NCI-H82 treated with DMSO at 0.1 percent for 48 hours (cell line): Measurements from ENCODE around the gene CACHD1.
"Not testable (repeated sequence)": the region's sequence is repeated elsewhere in the genome, so short reads cannot be mapped to it uniquely, and the experiment has no call there.

Experiments used
- DNase-seq: peaks from one replicate; lab custom pipeline; 2025; ENCODE audit not compliant: unreplicated experiment; lab: John Stamatoyannopoulos, UW

Gene CACHD1

DNA sequence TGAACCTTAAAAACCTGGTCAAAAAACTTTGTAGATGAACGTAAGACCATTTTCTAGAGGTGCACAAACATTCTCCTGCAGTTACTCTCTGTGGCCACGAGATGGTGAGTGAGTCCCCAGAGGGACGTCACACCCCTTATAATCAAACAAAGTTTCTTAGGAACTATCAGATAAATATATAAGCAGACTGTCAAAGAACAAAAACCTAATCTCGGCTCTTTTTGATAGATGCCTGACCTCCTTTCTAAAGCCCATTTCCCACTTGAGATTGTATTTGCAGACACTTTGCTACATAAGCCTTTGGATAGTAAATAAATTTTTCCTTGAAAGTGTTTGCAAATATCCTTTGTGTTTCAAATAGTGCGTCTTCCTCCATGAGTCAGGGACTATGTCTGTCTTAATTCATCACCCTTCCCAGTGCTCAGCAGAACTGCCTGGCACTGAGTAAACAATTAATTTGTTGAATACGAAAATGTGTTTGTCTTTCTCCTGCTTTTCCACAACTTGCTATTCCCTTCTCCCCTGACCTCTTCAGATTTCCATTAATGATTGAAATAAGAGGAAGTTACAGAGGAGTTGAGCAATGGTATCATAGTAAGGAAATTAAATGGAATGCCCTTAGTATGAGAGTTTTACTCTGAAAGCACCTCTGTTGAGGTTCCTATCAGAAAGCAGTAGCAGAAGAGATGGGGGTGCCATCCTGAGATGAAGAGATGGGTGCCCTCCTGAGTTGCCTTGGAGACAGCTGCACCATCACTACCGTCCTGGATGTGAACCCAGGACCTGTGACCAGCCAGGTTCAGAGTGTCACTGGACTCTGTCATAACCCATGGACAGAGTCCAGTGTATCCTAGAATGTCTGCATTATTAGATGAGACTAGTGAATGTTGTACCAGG, 217.1 kb downstream of the CACHD1 start:
- no peak for DNase-seq

GRCh38 chr1:64687725-64688327, 217.9 kb downstream of the CACHD1 start:
- no peak for DNase-seq

GRCh38 chr1:64691626-64692025, 221.7 kb downstream of the CACHD1 start:
- no peak for DNase-seq

DNA sequence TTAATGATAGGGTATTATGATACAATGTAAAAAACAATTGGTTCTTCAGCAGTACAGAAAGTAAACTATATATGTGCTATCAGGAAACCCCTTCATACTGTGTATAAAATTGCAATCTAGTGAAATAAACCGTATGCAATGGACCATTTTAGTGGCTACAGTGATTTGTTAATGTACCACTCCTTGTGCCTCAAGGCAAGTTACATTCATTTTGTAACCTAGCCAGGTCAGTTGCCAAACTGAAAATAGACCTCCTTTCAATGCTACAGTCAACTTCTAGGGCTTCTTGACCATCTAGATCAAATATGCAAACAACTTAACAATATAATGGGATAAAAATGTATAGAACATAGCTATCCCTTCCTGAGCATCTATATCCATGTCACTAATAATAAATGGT, 223.0 kb downstream of the CACHD1 start:
- no peak for DNase-seq

GRCh38 chr1:64693406-64693805, 223.5 kb downstream of the CACHD1 start:
- DNase-seq: no peak

GRCh38 chr1:64696879-64697278, 226.9 kb downstream of the CACHD1 start:
- DNase-seq: no peak

DNA sequence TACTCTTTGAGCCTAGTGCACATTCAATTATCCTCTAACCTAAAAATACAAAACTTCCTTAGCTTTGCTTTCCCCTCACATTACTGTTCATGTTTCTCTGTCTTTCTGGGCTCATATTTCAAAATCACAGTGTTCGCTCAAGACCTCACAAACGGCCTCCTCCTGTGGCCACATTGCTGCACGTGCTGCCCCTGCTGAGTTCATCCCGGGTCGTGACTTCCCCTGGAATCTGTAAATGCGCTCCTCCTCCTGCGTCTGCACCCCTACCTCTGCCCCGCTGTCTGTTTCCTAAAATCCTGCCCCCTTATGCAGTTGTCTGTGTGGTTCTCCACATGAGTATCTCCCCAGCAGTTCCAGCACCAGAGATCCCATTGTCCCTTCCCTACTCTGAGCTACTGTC, 229.4 kb downstream of the CACHD1 start:
- no peak for DNase-seq

DNA sequence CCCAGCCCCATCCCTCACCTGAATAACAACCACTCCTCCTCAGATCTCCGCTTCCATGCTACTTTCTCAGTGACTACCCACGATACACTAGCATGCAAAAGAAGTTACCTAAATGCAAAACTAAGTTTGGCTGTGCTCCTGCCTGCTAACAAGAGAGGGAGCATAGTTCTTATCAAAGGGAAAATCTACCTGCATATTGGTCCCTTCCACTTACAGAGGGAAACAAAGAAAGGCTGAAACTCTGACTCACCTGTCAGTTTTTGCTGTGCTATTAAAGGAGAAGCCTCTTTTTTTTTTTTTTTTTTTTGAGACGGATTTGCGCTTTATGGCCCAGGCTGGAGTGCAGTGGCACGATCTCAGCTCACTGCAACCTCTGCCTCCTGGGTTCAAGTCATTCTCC, 231.1 kb downstream of the CACHD1 start:
- DNase-seq: no peak

DNA sequence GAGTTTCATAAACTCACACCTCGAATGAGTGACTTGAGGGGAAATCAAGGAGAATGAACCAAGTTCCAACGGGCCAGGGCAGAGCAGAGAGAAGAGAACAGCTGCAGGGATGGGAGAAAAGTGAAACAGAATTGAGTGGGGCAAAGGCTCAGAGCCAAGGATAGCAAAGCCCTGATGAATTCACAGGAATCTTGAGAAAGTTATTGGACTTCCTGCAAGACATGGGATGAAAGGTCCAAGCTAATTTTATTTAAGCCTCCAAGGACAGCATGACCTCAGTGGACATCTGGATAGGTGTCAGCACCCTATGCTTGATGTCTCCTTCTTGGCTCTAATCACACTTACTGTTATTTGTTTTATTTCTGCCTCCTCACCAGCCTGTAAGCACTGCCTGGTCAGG, 232.0 kb downstream of the CACHD1 start:
- DNase-seq: no peak

- DNase-seq: not testable (repeated sequence)
These were observed 232.7 kb downstream of the CACHD1 start for GRCh38 chr1:64702670-64703069.

GRCh38 chr1:64703600-64703999, 233.7 kb downstream of the CACHD1 start:
- no peak for DNase-seq

DNA sequence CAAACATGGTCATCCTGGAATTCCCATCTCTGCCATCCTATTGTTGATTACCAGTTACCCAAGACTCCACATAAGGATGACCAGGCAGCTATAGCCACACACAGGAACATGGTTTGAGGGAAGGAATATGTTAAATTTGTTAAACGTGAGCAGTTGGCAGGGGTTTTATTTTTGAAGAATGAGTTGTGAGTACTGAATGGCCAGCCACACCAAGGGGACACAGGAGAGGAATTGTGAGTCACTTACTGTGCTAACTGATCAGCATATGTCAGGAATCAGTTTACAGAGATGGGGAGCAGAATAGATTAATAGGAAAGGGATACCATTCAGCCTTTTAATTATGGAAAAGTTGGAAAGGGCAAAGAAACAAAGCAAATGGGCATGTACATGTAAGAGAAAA, 235.7 kb downstream of the CACHD1 start:
- no peak for DNase-seq

GRCh38 chr1:64711266-64711665, 241.3 kb downstream of the CACHD1 start:
- DNase-seq: no peak

DNA sequence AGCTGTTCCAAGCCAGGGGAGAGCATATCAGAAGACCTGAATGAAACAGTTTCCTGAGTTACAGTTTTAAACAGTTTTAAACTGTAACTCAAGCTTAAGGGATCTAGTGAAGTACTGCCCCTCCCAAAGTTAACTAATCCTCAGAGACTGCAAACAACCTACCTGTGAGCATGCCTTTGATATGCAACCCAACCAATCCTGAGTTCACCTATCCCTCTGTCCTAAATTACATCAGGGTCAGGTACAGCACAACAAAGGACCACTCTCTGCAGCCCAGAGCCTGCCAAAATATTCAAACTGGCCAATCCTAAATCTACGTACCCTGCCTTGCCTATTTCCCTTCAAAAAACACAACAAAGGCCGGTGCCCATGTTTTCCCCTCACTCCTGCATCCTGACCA, 242.1 kb downstream of the CACHD1 start:
- DNase-seq: no peak

DNA sequence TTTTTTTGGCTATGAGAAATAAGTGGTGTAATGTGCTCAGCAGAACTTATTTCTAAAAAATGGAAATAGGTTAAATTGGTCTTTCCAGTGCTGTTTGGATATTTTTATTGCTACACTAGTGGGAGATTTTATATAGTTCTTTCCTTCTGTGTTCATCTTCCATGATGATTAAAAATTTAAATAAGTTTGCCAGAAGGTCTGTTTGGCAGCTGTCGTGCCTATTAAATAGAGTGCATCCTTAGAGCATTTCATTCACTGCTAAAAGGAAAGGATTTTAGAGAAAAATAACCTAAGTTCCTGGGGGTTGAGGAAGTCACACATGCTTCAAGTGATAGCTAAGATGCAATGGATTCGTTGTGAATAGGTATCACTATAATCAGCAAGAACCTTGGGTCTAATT, 245.3 kb downstream of the CACHD1 start:
- no peak for DNase-seq

- DNase-seq: no peak
These were observed 251.2 kb downstream of the CACHD1 start for GRCh38 chr1:64721135-64721534.

DNA sequence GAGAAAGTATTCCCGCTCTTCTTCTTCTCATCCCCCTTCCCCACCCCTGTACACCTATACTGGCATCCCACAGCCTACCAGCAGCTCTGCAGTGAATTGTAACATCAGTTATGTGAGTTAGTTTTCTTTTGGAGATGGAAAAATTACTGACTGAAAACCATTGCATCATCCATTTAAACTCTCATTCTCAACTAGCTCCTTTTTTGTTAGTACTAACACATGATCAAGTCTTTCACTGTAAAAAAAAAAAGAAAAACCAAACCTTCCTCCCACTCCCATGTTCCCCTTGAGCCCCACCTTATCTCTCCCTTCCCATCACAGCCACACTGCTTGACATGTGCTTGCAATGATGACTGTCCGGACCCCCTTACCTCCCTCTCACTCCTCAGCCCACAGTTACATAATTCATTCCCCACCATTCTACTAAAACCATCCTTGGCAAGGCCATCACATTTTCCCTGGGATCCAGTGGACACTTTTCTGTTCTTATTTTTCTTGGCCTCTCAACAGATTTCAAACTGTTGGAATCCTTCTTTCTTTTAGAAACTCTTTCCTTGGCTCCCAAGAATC, 251.7 kb downstream of the CACHD1 start:
- no peak for DNase-seq

DNA sequence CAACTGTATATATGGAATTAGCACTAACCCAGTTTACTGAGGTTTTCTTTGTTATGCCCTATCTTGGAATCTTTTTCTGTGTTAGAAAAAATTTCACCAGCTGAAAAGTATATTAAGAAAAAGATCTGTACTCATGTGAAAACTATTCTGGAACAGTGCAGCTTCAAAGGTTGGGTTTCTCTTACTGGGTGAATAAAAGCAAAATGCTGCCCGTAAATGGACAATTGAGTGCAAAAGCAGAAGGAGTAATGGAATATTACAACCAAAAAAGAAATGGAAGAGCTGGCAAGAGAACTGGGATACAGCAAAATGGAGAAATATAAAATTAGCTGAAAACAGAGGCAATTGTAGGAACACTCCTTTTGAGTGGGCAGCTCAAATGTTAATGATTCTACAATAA, 257.9 kb downstream of the CACHD1 start:
- no peak for DNase-seq

GRCh38 chr1:64733581-64734286, 263.8 kb downstream of the CACHD1 start:
- DNase-seq: no peak

DNA sequence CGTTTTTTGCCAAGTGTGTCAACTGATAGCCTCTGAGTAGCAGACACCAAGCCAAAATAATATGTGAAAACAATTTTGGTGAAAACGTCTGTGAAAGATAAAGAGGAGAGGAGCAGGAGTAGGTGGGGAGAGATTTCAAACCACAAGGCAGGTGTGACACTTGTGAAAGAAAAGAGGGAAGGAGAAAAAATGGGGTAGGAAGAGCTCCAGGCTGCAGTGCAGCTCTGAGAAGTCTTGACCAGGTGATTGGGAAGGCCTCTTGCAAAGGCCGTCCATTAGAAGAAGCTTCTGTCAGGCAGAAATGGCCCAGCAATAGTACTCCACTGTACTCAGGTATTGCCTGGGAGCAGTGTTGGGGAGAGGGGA, 264.3 kb downstream of the CACHD1 start:
- DNase-seq: no peak

- not testable (repeated sequence) for DNase-seq
These were observed 270.8 kb downstream of the CACHD1 start for GRCh38 chr1:64740687-64741086.
